Fibroblast of pulmonary artery (primary cell): ENCODE results near the gene PIK3R5.

Source experiments
- DNase-seq: peaks from one replicate; pipeline ENCODE4 v3.0.0-alpha.2; 2010; ENCODE audit warnings: low read depth
- H3K4me3 ChIP-seq: replicated peaks from 2 replicates; pipeline ENCODE4 v1.5.1; 2011; ENCODE audit warnings: low read depth, mild to moderate bottlenecking, control low read depth, low read length, moderate library complexity
- TF ChIP-seq, protein P1 (sequence below): IDR thresholded peaks from 2 replicates; pipeline ENCODE4 v1.5.1; 2011; ENCODE audit warnings: mild to moderate bottlenecking, control low read depth, low read length, inconsistent platforms; ENCODE audit errors: missing control alignments

PIK3R5 gene

GRCh38 chr17:8839410-8839935 is 126.0 kb downstream of the PIK3R5 start:
- no peak overlapping the region for H3K4me3 ChIP-seq
- TF ChIP-seq, protein P1, sequence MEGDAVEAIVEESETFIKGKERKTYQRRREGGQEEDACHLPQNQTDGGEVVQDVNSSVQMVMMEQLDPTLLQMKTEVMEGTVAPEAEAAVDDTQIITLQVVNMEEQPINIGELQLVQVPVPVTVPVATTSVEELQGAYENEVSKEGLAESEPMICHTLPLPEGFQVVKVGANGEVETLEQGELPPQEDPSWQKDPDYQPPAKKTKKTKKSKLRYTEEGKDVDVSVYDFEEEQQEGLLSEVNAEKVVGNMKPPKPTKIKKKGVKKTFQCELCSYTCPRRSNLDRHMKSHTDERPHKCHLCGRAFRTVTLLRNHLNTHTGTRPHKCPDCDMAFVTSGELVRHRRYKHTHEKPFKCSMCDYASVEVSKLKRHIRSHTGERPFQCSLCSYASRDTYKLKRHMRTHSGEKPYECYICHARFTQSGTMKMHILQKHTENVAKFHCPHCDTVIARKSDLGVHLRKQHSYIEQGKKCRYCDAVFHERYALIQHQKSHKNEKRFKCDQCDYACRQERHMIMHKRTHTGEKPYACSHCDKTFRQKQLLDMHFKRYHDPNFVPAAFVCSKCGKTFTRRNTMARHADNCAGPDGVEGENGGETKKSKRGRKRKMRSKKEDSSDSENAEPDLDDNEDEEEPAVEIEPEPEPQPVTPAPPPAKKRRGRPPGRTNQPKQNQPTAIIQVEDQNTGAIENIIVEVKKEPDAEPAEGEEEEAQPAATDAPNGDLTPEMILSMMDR = no peak
- no peak for DNase-seq

GRCh38 chr17:8838551-8839095 is 126.9 kb downstream of the PIK3R5 start:
- no peak overlapping the region for H3K4me3 ChIP-seq
- TF ChIP-seq, protein P1 = no peak
- DNase-seq = no peak

- TF ChIP-seq, protein P1 = no peak
- no peak overlapping the region for H3K4me3 ChIP-seq
- peak; percentile 11 for DNase-seq
These were observed 127.9 kb downstream of the PIK3R5 start for GRCh38 chr17:8837563-8838075.

DNA sequence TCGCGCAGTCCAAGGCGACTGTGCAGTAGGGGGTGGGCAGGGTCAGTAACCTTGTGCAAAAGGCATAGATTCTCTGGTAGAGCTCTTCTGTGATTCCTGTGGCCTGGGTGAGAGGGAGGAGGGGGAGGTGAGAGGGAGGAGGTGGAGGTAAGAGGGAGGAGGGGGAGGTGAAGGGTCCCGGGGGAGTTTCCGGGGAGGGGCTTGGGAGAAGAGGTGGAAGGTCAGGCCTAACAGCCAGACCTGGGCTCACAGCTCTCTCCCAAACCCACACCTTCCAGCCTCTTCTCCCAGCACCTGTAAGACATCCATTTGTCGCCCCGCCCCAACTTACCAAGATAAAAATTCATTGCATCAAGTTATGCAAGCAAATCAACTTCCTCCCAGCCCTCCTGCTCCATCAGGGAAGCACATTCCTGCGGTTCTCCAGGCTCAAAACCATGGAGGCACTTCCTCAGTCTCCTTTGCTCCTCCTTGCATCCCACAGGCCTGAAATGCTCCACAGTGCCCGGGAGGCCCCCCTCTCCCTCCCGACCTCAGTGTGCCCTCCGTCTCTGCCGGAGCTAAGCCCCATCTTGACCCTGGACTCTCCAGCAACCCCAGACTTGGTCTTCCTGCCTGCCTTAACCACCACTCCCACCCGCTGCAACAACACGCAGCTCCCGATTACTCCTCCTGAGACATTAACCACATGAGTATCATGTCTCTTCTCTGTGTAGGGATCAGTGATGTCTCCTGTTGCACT is 128.5 kb downstream of the PIK3R5 start:
- no peak for DNase-seq
- TF ChIP-seq, protein P1 = no peak
- H3K4me3 ChIP-seq = no peak overlapping the region

GRCh38 chr17:8835631-8836364 is 129.7 kb downstream of the PIK3R5 start:
- no peak overlapping the region for H3K4me3 ChIP-seq
- DNase-seq = no peak
- TF ChIP-seq, protein P1 = no peak

GRCh38 chr17:8835106-8835505 is 130.4 kb downstream of the PIK3R5 start:
- DNase-seq = no peak
- no peak overlapping the region for H3K4me3 ChIP-seq
- TF ChIP-seq, protein P1 = no peak
